CD4-positive, alpha-beta T cell treated with Interleukin-4 for 1 hour (primary cell): ENCODE results near the gene ADARB2.

Experiments
- DNase-seq, 2 donors: peaks; one replicate each; pipeline ENCODE4 v3.0.0-alpha.2; 2020 to 2022

ADARB2 gene

GRCh38 chr10:1209355-1209979 lies 527.9 kb downstream of the ADARB2 start:
- no peak for DNase-seq

DNA sequence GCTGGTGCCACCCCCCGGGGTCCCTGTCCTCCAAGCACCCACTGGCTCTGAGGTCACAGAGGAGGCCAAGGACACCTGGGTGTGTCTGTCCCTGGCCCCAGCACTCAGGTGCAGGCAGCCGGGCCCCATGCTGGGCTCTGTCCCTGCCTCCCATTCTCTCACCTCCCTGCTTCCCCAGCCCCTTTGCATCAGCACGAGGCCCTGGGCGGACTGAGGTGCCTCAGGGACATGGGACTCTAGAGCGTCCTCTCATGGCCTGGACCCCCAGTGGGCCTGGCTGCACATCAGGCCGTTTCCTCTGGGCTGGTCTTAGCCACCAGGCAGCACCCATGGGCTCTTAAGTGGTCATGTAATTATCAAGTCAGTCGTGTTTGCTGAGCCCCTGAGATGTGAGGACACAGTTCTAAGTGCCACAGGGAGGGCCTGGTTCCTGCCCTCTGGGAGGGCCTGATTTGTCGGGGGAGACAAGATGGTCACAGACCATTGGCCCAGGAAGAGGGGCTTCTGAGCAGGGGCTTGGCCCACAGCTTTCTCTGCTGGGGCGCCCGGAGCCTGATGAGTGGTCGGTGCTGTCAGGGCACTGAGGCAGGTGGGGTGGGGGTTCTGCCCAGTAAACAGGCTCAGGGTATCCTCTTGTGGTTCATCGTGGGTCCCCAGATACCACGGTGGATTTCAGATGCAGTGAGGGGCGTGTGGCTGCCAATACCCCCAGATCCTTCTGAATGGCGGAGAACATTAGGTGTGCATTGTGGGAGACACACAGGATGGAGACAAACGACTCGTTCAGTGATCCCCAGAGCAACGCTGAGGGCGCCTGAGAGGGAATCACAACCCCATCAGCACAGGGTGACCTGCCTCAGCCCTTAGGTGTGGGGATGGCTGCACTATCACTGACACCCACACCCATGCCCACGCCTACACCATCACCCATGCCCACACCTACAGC lies 528.7 kb downstream of the ADARB2 start:
- DNase-seq: no peak

DNA sequence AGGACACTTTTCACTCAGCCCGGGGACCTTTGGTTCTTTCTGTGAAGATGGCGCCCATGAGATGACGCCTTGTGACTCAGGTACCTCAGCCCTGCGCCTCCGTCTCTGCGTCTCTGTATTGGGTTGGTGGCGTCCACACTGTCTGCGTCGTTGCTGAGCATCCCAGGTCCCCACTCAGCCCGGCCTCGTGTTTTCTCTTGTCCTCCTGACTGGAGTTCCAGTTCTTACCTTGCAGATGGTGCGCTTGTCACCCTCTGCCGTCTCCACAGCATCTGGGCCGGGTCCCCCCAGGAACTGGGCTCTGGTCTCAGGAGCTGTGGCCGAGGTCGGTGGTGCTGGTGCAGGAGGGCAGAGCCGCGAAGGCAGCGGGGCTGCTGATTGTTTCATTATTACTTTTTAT lies 530.7 kb downstream of the ADARB2 start:
- no peak for DNase-seq

DNA sequence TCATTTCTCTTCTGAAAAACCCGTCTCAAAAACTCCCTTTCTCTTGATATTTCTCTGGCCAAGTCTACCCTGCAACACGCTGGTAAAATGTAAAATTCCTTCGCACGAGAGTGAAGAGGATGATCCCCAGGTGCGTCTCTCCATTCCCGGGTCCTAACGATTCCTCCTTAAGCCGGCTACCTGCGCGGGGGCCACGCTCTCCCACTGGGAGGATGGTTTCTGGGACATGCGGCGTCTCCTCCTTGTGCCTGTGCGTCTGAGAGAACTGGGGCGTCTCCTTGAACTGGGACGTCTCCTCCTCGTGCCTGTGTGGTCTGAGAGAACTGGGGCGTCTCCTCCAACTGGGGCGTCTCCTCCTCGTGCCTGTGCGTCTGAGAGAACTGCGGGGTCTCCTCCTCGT lies 531.2 kb downstream of the ADARB2 start:
- DNase-seq: no peak

GRCh38 chr10:1205450-1206030 lies 531.8 kb downstream of the ADARB2 start:
- no peak for DNase-seq

- DNase-seq: no peak
Observed at GRCh38 chr10:1204434-1205326, 532.6 kb downstream of the ADARB2 start.

DNA sequence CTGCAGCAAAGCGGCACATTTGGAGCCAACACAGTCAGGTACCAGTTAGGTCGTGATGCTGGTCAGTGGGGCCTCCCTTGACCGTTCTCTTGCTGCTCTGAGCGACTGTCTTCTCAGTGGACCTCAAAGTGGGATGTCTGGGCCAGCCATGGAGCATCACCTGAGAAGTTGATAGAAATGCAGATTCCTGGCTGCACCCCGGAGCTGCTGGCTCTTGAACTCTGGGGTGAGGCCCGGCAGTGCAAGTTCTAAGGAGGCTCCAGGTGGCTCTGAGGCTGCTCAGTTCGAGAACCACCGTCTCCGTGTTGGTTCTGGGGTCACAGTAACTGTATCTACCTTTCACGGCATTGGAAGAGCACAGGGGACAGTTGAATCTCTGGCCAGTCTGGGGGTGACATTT lies 533.6 kb downstream of the ADARB2 start:
- DNase-seq: no peak

GRCh38 chr10:1203216-1203615 lies 534.1 kb downstream of the ADARB2 start:
- no peak for DNase-seq

DNA sequence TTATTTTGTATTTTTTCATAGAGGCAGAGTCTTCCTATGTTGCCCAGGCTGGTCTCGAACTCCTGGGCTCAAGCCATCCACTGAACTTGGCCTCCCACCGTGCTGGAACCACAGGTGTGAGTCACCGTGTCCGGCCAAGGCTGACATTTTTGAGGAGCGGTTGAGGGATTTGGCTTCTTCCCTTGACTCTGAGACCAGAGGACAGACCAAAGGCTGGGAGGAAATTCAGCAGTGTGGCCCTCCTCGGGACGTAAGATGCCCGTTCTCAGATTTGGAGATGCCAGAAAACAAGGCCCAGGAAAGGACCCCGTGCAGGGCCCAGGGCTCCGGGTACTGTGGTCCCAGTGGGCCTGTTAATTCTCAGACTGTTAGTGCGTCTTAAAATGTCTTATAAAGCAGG lies 535.0 kb downstream of the ADARB2 start:
- no peak for DNase-seq

- no peak for DNase-seq
Observed at GRCh38 chr10:1200866-1201807, 536.2 kb downstream of the ADARB2 start.

DNA sequence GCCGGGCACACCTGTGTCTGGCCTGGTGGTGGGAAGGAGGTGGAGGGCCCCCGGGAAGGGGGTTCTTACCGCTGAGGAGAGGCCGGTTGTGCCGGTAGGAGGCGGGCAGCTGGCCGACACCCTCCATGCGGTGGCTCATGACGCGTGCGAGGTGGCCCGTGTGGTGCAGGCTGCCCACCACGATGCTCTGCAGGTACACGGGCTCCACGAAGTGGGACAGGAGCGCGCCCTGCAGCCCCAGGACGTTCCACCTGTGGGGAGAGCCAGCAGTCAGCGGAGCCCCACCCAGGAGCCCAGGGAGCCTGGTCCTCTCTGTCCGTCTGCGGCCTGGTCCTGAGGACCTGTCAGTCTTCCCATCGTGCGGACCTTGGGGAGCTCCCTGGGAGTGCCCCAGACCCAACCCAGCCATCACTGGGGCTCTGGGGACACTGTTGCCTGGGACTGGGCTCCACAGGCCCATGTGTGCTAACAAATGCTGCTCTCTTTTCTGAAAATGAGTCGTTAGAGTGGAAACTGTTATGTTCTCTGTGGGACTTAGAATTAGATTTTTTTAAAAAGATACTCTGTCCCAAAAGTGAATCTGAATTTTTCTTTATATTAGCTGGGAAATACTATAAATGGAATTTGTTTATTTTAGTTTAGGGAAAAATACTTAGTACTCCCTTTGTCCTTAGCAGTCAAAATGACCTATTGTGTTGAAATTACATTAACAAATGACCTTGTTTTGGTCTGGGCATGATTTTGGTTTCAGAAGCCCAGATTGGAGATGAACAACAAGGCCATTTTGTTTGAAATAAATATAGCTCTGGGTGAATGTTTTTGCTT lies 537.2 kb downstream of the ADARB2 start:
- no peak for DNase-seq

- no peak for DNase-seq
Observed at GRCh38 chr10:1199345-1199673, 538.0 kb downstream of the ADARB2 start.

DNA sequence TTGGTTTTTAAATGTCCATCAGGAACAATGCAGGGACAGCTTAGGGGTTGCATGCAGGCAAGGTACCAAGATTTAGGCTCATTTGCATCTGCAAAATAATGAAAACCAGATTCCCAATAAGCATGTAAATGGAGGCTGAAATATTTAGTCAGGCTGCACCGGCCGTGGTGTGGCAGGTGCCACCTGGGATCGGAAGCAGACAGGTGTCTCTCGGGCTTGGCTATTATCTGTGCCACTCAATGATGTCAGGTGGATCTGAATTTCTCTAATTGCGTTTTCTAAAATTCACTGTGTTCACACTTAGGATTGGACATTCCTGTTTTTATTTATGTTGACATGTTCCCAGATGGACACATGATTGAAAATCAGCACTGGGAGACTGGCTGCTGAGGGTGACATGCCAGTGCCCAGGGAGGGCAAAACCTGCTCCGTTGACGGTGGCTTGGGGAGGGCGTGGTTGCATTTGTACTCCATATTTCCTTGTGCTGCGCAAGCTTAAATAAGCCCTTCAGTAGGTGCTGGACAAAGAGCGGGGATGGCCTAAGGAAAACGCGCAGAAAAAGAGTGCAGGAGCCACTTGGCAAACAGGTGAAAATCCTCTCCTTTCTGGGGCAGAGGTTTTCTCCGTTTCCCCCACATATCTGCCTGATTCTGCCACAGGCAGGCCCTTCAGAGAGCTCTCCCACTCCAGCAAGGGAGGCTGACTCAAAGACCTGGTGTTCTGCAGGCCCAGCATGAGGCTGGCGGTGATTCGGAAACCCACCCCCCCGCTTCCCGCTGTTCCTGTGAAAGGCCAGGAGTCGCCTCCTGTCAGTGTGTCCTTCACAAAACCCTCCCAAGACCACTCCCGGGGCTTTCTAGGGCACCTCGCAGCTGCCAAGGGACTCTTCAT lies 538.6 kb downstream of the ADARB2 start:
- DNase-seq: no peak

GRCh38 chr10:1197384-1197783 lies 539.9 kb downstream of the ADARB2 start:
- DNase-seq: no peak

- no peak for DNase-seq
Observed at GRCh38 chr10:1196656-1197055, 540.7 kb downstream of the ADARB2 start.

GRCh38 chr10:1195828-1196227 lies 541.5 kb downstream of the ADARB2 start:
- no peak for DNase-seq

DNA sequence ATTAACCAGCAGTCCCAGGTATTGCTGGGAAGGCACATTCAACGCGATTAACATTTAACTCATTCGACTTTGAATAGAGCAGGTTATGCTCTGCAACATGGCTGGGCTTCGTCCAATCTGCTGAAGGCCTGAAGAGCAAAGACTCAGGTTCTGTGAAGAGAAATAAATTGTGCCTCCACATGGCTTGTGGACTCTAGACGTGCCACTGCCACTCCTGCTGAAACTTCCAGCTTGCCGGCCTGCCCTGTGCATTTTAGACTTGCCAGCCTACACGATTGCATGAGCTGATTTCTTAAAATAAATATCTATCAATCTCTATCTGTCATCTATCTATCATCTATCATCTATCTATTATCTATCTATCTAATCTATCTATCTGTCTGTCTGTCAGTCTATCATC lies 543.2 kb downstream of the ADARB2 start:
- no peak for DNase-seq

DNA sequence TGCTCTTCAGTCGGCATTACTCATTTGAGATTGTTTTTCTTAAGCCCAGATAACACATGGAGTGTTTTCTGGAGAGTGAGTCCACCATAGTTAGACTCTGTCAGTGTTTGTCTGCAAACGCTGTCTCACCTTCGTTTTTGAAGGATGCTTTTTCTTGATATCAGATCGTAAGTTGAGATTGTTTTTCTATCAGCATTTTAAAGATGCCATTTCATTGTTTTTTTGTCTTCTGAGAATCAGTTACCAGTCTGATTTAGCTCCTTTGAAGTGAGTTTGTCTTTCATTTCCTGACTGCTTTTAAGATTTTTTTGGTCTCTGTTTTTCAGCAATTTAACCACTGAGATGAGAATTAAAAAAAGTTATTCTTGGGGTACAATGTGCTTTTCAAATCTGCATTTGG lies 543.8 kb downstream of the ADARB2 start:
- peak in 1 of 2 donors; percentile 4 for DNase-seq

GRCh38 chr10:1191752-1192151 lies 545.6 kb downstream of the ADARB2 start:
- no peak for DNase-seq
